IPS-18a (cell line): ENCODE measurements around the gene SOS1.
"Not testable (repeated sequence)": the region's sequence is repeated elsewhere in the genome, so short reads cannot be mapped to it uniquely, and the experiment has no call there.

Experiments used
- H3K27ac ChIP-seq: one replicate; pipeline ENCODE4 v1.5.1; 2013; ENCODE audit warnings: low read length
- H3K27me3 ChIP-seq: one replicate; pipeline ENCODE4 v1.6.1; 2013; ENCODE audit warnings: mild to moderate bottlenecking, low read length; ENCODE audit not compliant: control insufficient read depth, insufficient read depth
- H3K36me3 ChIP-seq: one replicate; pipeline ENCODE4 v1.6.1; 2013; ENCODE audit warnings: low read depth, low read length; ENCODE audit not compliant: control insufficient read depth
- H3K4me1 ChIP-seq: one replicate; pipeline ENCODE4 v1.6.1; 2013; ENCODE audit warnings: low read depth, low read length; ENCODE audit not compliant: control insufficient read depth
- H3K4me3 ChIP-seq: one replicate; pipeline ENCODE4 v1.5.1; 2013; ENCODE audit warnings: low read length
- H3K9ac ChIP-seq: one replicate; pipeline ENCODE4 v1.6.1; 2013; ENCODE audit warnings: mild to moderate bottlenecking, low read length, moderate library complexity
- H3K9me3 ChIP-seq: one replicate; pipeline ENCODE4 v1.6.1; 2013; ENCODE audit warnings: low read depth, low read length; ENCODE audit not compliant: control insufficient read depth

Gene SOS1

DNA sequence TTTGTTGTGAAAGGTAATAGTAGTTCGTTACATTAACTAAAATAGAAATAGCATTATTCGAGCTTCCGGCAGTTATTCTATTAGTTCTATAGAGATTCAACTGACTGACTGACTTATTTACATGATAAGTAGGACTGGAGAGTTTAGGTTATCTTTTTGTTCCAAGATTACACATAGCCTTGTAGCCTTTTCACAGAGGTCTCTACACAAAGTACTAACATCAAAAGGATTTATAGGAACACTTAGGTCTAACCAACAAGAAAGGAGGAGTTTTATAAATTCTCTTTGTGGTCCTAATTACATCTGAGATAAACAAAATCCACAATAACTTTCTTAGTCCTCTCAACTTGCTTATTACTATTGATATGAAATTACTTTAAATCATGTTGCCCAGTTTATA lies 62.8 kb downstream of the SOS1 start:
- no peak overlapping the region for H3K27ac ChIP-seq
- H3K9me3 ChIP-seq = no peaks in the 10 kb centered on the region
- peaks cover 6% of the 10 kb centered on the region for H3K4me1 ChIP-seq
- no peaks in the 10 kb centered on the region for H3K27me3 ChIP-seq
- peaks cover 5% of the 10 kb centered on the region for H3K36me3 ChIP-seq
- no peak overlapping the region for H3K4me3 ChIP-seq
- H3K9ac ChIP-seq = no peak overlapping the region

- H3K4me1 ChIP-seq, H3K9ac ChIP-seq, H3K27me3 ChIP-seq, H3K4me3 ChIP-seq, H3K36me3 ChIP-seq, H3K9me3 ChIP-seq, H3K27ac ChIP-seq: not testable (repeated sequence)
Measured at GRCh38 chr2:39052665-39053064, 68.2 kb downstream of the SOS1 start.

DNA sequence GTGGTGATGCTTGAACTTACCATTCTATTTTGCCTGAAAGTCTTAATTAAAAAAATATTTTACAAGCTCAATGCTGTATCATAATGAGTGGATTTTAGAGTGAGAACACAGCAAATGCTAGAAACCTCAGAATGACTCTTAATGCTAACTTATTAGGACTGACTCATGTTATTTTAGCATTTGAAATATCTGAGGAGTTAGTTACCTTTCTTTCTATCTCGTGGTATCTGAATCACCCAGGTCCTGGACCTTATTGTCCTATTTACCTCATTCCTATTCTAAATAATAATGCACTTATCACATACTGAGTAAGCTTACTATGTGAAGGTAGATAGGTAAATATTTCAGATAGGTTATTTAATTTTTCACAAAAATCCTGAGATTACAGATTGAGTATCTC lies 70.7 kb downstream of the SOS1 start:
- no peaks in the 10 kb centered on the region for H3K4me1 ChIP-seq
- no peak overlapping the region for H3K4me3 ChIP-seq
- H3K9ac ChIP-seq = no peak overlapping the region
- H3K36me3 ChIP-seq = peaks cover 9% of the 10 kb centered on the region
- H3K27ac ChIP-seq = no peak overlapping the region
- H3K27me3 ChIP-seq = no peaks in the 10 kb centered on the region
- H3K9me3 ChIP-seq = no peaks in the 10 kb centered on the region

GRCh38 chr2:39039072-39039471 lies 81.8 kb downstream of the SOS1 start:
- Histone ChIP-seq H3K9ac (no peak overlapping the region), H3K9me3 (no peaks in the 10 kb centered on the region), H3K36me3 (peaks cover 3% of the 10 kb centered on the region)

GRCh38 chr2:39033980-39034379 lies 86.9 kb downstream of the SOS1 start:
- Histone ChIP-seq H3K9ac (no peak overlapping the region), H3K9me3 (no peaks in the 10 kb centered on the region), H3K27ac (no peak overlapping the region), H3K27me3 (no peaks in the 10 kb centered on the region), H3K36me3 (peaks cover 4% of the 10 kb centered on the region), H3K4me1 (no peaks in the 10 kb centered on the region), H3K4me3 (no peak overlapping the region)

More at GRCh38 chr2:39039072-39039471, 81.8 kb downstream of the SOS1 start:
- no peak overlapping the region for H3K27ac ChIP-seq
- no peaks in the 10 kb centered on the region for H3K27me3 ChIP-seq
- H3K4me1 ChIP-seq = no peaks in the 10 kb centered on the region
- no peak overlapping the region for H3K4me3 ChIP-seq

- peaks cover 7% of the 10 kb centered on the region for H3K36me3 ChIP-seq
- no peak overlapping the region for H3K4me3 ChIP-seq
- H3K9ac ChIP-seq = no peak overlapping the region
- no peaks in the 10 kb centered on the region for H3K9me3 ChIP-seq
- no peak overlapping the region for H3K27ac ChIP-seq
- H3K4me1 ChIP-seq = peaks cover 12% of the 10 kb centered on the region
- H3K27me3 ChIP-seq = no peaks in the 10 kb centered on the region
Measured at GRCh38 chr2:39027421-39027820, 93.4 kb downstream of the SOS1 start.

DNA sequence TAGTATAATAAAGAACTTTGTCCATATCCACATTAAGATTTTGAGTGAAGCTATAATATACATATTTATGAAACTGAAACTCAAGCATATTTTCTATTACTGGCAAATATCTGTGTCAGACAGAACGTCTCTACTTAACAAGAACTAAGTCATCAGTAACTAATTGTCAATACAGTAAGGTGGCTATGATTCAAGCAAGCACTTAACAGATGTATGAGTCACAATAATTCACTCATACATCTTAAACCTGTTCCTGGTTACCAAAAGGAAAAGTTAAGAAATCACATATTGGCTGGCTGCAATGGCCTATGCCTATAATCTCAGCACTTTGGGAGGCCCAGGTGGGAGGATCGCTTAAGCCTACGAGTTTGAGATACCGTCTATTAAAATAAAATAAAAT lies 96.0 kb downstream of the SOS1 start:
- no peaks in the 10 kb centered on the region for H3K9me3 ChIP-seq
- H3K27me3 ChIP-seq = no peaks in the 10 kb centered on the region
- peaks cover 7% of the 10 kb centered on the region for H3K36me3 ChIP-seq
- H3K27ac ChIP-seq = no peak overlapping the region
- no peak overlapping the region for H3K9ac ChIP-seq
- no peak overlapping the region for H3K4me3 ChIP-seq
- H3K4me1 ChIP-seq = peaks cover 16% of the 10 kb centered on the region

- no peaks in the 10 kb centered on the region for H3K27me3 ChIP-seq
- no peak overlapping the region for H3K27ac ChIP-seq
- peaks cover 24% of the 10 kb centered on the region for H3K4me1 ChIP-seq
- no peak overlapping the region for H3K4me3 ChIP-seq
- no peaks in the 10 kb centered on the region for H3K9me3 ChIP-seq
- H3K9ac ChIP-seq = no peak overlapping the region
- H3K36me3 ChIP-seq = peaks cover 7% of the 10 kb centered on the region
Measured at GRCh38 chr2:39023649-39024048, 97.2 kb downstream of the SOS1 start.

DNA sequence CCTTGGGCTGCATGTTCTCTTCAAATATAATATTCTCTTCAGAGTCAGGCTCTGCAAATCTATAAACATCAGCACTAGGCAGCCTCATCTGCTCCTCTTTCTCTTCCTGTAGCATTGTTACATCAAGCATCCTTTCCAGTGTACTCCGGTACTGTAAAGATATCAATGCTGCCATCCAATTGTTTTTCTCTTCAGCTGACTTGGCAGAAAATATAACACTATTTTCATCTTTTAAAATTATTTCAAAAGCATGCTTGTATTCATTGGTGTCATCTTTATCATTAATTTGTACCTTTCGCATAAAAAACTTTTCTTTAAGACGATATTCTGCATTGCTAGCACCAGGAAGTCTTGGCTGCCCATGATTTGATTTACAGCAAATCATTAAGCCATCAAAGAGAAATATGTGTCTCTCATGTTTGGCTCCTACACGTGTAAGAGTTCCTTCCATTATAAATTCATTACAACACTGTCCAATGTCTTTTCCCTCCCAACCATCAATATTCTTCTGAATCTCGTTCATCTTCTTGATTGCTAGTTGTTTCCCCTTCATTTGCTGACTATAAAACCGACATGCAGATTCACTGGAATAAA lies 98.1 kb downstream of the SOS1 start:
- H3K27ac ChIP-seq = no peak overlapping the region
- H3K9me3 ChIP-seq = no peaks in the 10 kb centered on the region
- H3K9ac ChIP-seq = no peak overlapping the region
- no peak overlapping the region for H3K4me3 ChIP-seq
- no peaks in the 10 kb centered on the region for H3K27me3 ChIP-seq
- H3K36me3 ChIP-seq = peaks cover 7% of the 10 kb centered on the region
- H3K4me1 ChIP-seq = peaks cover 27% of the 10 kb centered on the region

DNA sequence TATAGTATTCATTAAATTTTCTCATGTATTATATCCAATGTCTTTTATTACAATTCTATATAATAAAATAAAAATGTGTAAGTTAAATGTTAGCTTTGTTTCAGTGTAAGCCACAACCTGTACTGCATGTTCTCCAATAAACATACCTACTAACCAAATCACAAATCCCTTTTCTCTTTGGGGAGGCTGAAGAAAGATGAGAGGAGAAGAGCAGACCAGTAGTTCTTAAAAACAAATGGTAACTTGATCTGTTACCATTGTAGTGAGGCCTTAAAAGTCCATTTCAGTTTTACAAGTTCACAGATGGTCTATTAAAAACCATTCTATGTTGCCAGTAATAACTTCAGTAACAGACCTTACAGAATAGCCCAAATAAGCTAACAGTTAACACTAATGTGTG lies 100.5 kb downstream of the SOS1 start:
- no peak overlapping the region for H3K4me3 ChIP-seq
- no peak overlapping the region for H3K9ac ChIP-seq
- H3K9me3 ChIP-seq = no peaks in the 10 kb centered on the region
- H3K4me1 ChIP-seq = peaks cover 27% of the 10 kb centered on the region
- H3K27ac ChIP-seq = no peak overlapping the region
- H3K36me3 ChIP-seq = peaks cover 7% of the 10 kb centered on the region
- H3K27me3 ChIP-seq = no peaks in the 10 kb centered on the region

DNA sequence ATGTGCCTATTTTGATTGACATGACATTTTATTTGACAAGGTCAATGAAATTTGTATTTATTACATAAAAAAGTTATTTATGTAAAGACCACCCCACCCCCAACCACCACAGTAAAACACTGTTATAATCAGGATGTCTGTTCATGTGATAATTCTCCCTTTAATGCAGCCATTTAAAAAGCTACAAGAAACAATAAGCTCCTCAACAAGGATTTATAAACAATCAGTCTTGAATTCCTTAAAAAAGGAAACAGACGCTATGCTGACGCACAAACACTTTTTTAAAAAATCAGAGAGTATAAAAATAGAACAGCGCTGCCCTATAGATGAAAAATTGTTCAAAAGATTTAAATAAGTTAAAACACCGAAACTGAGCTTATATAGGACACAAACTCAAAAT lies 102.2 kb downstream of the SOS1 start:
- no peak overlapping the region for H3K27ac ChIP-seq
- no peaks in the 10 kb centered on the region for H3K27me3 ChIP-seq
- peak overlapping the region; percentile 1 for H3K9ac ChIP-seq
- H3K9me3 ChIP-seq = no peaks in the 10 kb centered on the region
- H3K36me3 ChIP-seq = peaks cover 8% of the 10 kb centered on the region
- H3K4me3 ChIP-seq = no peak overlapping the region
- H3K4me1 ChIP-seq = peaks cover 24% of the 10 kb centered on the region

DNA sequence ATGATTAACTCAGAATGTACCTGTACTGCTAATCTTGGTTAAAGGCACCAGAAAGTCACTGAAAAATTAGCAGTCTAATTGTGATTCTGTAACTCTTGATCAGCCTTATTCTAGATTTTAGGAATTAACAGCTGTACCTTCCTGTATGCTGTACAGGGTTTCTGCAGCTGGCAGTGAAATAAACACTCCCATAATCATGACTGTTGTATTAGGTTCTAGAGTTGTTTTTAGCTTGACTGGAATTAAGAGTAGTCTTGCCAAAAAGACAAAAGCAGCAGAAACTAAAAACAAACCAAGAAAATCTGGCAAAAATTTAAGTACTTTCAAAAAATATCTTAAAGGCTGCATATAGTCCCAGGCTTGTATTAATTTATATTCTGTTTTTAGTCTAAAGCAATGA lies 103.5 kb downstream of the SOS1 start:
- no peak overlapping the region for H3K4me3 ChIP-seq
- no peaks in the 10 kb centered on the region for H3K9me3 ChIP-seq
- peaks cover 14% of the 10 kb centered on the region for H3K36me3 ChIP-seq
- H3K27ac ChIP-seq = no peak overlapping the region
- no peak overlapping the region for H3K9ac ChIP-seq
- peaks cover 23% of the 10 kb centered on the region for H3K4me1 ChIP-seq
- H3K27me3 ChIP-seq = no peaks in the 10 kb centered on the region
